ENCODE measurements around the gene GPR107.

GPR107 gene

DNA sequence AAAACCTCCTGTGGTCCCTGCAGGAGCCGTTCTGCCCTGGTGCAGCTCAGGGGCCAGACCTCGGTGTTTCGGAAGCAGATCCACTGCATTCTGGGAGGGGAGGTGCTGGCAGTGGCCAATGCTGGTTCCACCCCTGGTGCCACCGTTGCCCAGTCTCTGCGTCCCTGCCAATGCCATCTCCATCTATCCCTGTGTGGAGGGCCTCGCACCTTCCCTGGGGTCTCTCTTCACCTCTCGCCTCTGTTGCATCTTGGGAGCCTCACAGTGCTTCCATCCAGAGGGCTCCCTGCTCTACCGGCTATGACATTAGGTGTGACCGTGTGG is 133.8 kb downstream of the GPR107 start:
- no peak for DNase-seq
- intact Hi-C loops (cut with DNase I): no loop called here

DNA sequence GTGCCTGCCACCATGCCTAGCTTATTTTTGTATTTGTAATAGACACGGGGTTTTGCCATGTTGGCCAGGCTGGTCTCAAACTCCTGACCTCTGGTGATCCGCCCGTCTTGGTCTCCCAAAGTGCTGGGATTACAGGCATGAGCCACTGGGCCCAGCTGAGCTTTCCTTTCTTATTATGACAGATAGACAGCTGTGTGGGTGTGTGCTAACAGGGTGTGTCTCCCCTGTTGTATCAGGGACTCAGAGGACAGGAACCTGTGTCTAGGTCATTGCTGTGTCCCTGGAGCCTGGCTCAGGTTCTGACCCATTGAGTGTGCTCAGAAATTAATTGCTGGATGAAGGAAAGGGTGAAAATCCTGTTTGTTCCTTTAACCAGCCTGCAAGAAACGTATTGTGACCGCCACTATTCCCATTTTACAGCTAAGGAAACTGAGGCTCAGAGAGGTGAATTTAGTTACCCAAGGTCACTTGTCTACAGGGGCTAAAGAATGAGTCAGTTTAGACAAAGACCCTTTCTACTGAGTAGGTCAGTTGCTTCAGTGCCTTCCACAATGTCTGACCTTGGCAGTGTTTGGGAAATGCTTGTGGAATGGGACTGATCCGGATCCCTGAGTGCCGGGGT is 135.3 kb downstream of the GPR107 start:
- no peak for DNase-seq
- intact Hi-C loops (cut with DNase I): no loop called here

Data from head of caudate nucleus (tissue), 42 donors.